Gastroesophageal sphincter (tissue), 3 donors: Measurements from ENCODE around the gene TGFBR3.

Experiments
- CTCF ChIP-seq, 4 experiments: fragments of 200-600 bp in 2 of 4; fragments of 450-650 bp in 2 of 4; sonication (generic) in 1 of 4; IDR thresholded peaks; one replicate each; pipeline ENCODE4 v1.5.1; 2017 to 2019; ENCODE audit warnings: antibody characterized with exemption in 4 of 4, mild to moderate bottlenecking in 2 of 4, moderate library complexity in 2 of 4
- EP300 ChIP-seq: sonication (generic); formaldehyde crosslinking; IDR thresholded peaks from one replicate; pipeline ENCODE4 v1.6.1; 2017; ENCODE audit warnings: antibody characterized with exemption, mild to moderate bottlenecking
- POLR2A ChIP-seq, 2 donors: fragments of 450-650 bp; IDR thresholded peaks; one replicate each; pipeline ENCODE4 v1.6.1; 2017; ENCODE audit warnings: antibody characterized with exemption in 2 of 2, mild to moderate bottlenecking in 2 of 2, moderate library complexity in 1 of 2
- POLR2AphosphoS5 ChIP-seq: sonication (generic); formaldehyde crosslinking; IDR thresholded peaks from one replicate; pipeline ENCODE4 v1.6.1; 2017; ENCODE audit warnings: antibody characterized with exemption

GRCh38 chr1:91853397-91853796, 32.6 kb downstream of the TGFBR3 start:
- TF ChIP-seq POLR2A (IDR thresholded peaks at IDR 0.05) (no peak), CTCF (IDR thresholded peaks at IDR 0.05) (no peak), POLR2AphosphoS5 (no peak), EP300 (no peak)
